Endothelial cell of umbilical vein (primary cell): ENCODE results near the gene UNC13D. TPM values are rescaled to one million over a fixed set of nuclear protein-coding genes. Genes with fewer than 3 reads are reported as not detected.

Source experiments
- BruUV-seq: library from RNA; stranded (reverse); fragments of 400-500 nt; replicated peaks from 2 replicates; lab custom pipeline; 2021; lab: Mats Ljungman, UMichigan
- CTCF ChIA-PET: fragments of 300-600, 350-600 bp; sonication (Branson Sonifier 250); formaldehyde crosslinking; loops from one replicate; lab custom pipeline; 2021; ENCODE audit warnings: antibody characterized with exemption, inconsistent platforms; lab: Charles Lee
- POLR2A ChIA-PET: fragments of 300-600, 350-600 bp; sonication (Branson Sonifier 250); formaldehyde crosslinking; loops from one replicate; lab custom pipeline; 2021; ENCODE audit warnings: antibody characterized with exemption, inconsistent platforms; lab: Charles Lee
- DNase-seq: peaks from one replicate; pipeline ENCODE4 v3.0.0-alpha.2; 2011; ENCODE audit warnings: low read depth, low spot score
- FAIRE-seq: peaks from 2 replicates; lab custom pipeline; 2011; peaks lifted over from hg19 to GRCh38; lab: Jason Lieb, UNC
- H2AFZ ChIP-seq: 2 replicates; pipeline ENCODE4 v1.6.0; 2012; ENCODE audit warnings: low read depth, low read length, control low read depth, inconsistent platforms
- H3K27ac ChIP-seq: 2 replicates; pipeline ENCODE4 v1.5.1; 2011; ENCODE audit warnings: low read depth, mild to moderate bottlenecking, control low read depth, low read length, moderate library complexity; ENCODE audit not compliant: insufficient read depth
- H3K27me3 ChIP-seq, 2 experiments: 2 replicates each; pipeline versions ENCODE4 v1.6.0 to v1.6.1; 2011; ENCODE audit warnings: low read length in 2 of 2, mixed read lengths in 1 of 2; ENCODE audit not compliant: control insufficient read depth in 2 of 2, insufficient read depth in 2 of 2
- H3K36me3 ChIP-seq, 2 experiments: 2 replicates in 1 of 2; 3 replicates in 1 of 2; pipeline ENCODE4 v1.5.1; 2011; ENCODE audit warnings: low read length in 2 of 2, mild to moderate bottlenecking in 1 of 2, moderate library complexity in 1 of 2; ENCODE audit not compliant: control insufficient read depth in 2 of 2, insufficient read depth in 2 of 2; ENCODE audit errors: extremely low read depth in 1 of 2
- H3K4me1 ChIP-seq: 3 replicates; pipeline ENCODE4 v1.5.1; 2011; ENCODE audit warnings: mild to moderate bottlenecking, low read length; ENCODE audit not compliant: control insufficient read depth, insufficient read depth; ENCODE audit errors: extremely low read depth
- H3K4me2 ChIP-seq: 2 replicates; pipeline ENCODE4 v1.6.1; 2011; ENCODE audit warnings: low read length, control low read depth, mixed read lengths; ENCODE audit not compliant: insufficient read depth
- H3K4me3 ChIP-seq, 3 experiments: fragments of 200-600 bp in 1 of 3; sonication (generic), shearing (Covaris generic) in 1 of 3; replicated peaks in 1 of 3; 2 replicates each; pipeline ENCODE4 v1.5.1; 2011 to 2016; ENCODE audit warnings: control low read depth in 3 of 3, low read length in 3 of 3, mild to moderate bottlenecking in 2 of 3, inconsistent platforms in 1 of 3, low read depth in 1 of 3, moderate library complexity in 1 of 3; ENCODE audit not compliant: insufficient read depth in 1 of 3
- H3K79me2 ChIP-seq: 2 replicates; pipeline ENCODE4 v1.6.0; 2012; ENCODE audit warnings: low read length, inconsistent platforms; ENCODE audit not compliant: control insufficient read depth, insufficient read depth
- H3K9ac ChIP-seq: replicated peaks from 2 replicates; pipeline ENCODE3; 2011; ENCODE audit warnings: low read length, control low read depth; ENCODE audit not compliant: insufficient read depth; ENCODE audit errors: extremely low read depth
- H3K9me1 ChIP-seq: replicated peaks from 3 replicates; pipeline ENCODE4 v1.6.0; 2011; ENCODE audit warnings: mild to moderate bottlenecking, low read length; ENCODE audit not compliant: control insufficient read depth, insufficient read depth; ENCODE audit errors: extremely low read depth
- H3K9me3 ChIP-seq: replicated peaks from 2 replicates; pipeline ENCODE4 v1.5.1; 2012; ENCODE audit warnings: low read length, inconsistent platforms; ENCODE audit not compliant: control insufficient read depth, insufficient read depth
- H4K20me1 ChIP-seq: replicated peaks from 2 replicates; pipeline ENCODE3; 2011; ENCODE audit warnings: mild to moderate bottlenecking, low read length; ENCODE audit not compliant: control insufficient read depth, insufficient read depth; ENCODE audit errors: extremely low read depth
- CTCF ChIP-seq, 2 donors: IDR thresholded peaks; 1 replicate in 1 of 2; 2 replicates in 1 of 2; pipeline ENCODE4 v1.5.1; 2011; ENCODE audit warnings: low read length in 2 of 2, mild to moderate bottlenecking in 2 of 2, moderate library complexity in 2 of 2, control low read depth in 1 of 2, inconsistent platforms in 1 of 2, low read depth in 1 of 2; ENCODE audit not compliant: insufficient read depth in 1 of 2; ENCODE audit errors: extremely low read depth in 1 of 2
- EZH2 ChIP-seq: IDR thresholded peaks from 2 replicates; pipeline ENCODE4 v1.6.1; 2012; ENCODE audit warnings: borderline replicate concordance, low read depth, mild to moderate bottlenecking, moderate library complexity, low read length, inconsistent platforms; ENCODE audit not compliant: severe bottlenecking
- FOS ChIP-seq: IDR thresholded peaks from 2 replicates; pipeline ENCODE4 v1.6.1; 2011; ENCODE audit warnings: mild to moderate bottlenecking, low read length, moderate library complexity, borderline replicate concordance; ENCODE audit not compliant: insufficient read depth
- GATA2 ChIP-seq: IDR thresholded peaks from 2 replicates; pipeline ENCODE4 v1.7.0; 2011; ENCODE audit warnings: low read depth, mild to moderate bottlenecking, moderate library complexity, mixed read lengths, low read length; ENCODE audit not compliant: insufficient read length, insufficient read depth
- JUN ChIP-seq: IDR thresholded peaks from 2 replicates; pipeline ENCODE4 v1.6.1; 2011; ENCODE audit warnings: borderline replicate concordance, low read depth; ENCODE audit not compliant: insufficient read length, insufficient read depth
- MAX ChIP-seq: IDR thresholded peaks from 2 replicates; pipeline ENCODE4 v1.6.1; 2011; ENCODE audit not compliant: insufficient read depth, insufficient read length
- MYC ChIP-seq: IDR thresholded peaks from one replicate; pipeline ENCODE4 v1.6.1; 2011; ENCODE audit warnings: mild to moderate bottlenecking, low read depth, low read length
- POLR2A ChIP-seq: IDR thresholded peaks from 2 replicates; pipeline ENCODE4 v1.6.1; 2012; ENCODE audit warnings: low read depth, mild to moderate bottlenecking, control low read depth, low read length
- POLR2AphosphoS5 ChIP-seq: IDR thresholded peaks from 2 replicates; pipeline ENCODE4 v1.6.1; 2012; ENCODE audit warnings: low read depth, mild to moderate bottlenecking, control low read depth, low read length, moderate library complexity; ENCODE audit not compliant: insufficient read depth
- dilution Hi-C: fragments of 300-500 bp; cut with MboI; formaldehyde crosslinking; loops from one replicate; pipeline ENCODE4 v1.15.0; 2019; ENCODE audit warnings: low sequenced_read_pairs; ENCODE audit not compliant: extremely low pct_ligation_motif_present
- intact Hi-C: fragments of 100-400 bp; cut with micrococcal nuclease; formaldehyde crosslinking; loops from one replicate; pipeline ENCODE4 v1.10.0; 2022
- polyA plus RNA-seq, 4 experiments: library from polyadenylated mRNA; depleted of rRNA in 3 of 4; stranded (reverse) in 3 of 4; unstranded in 1 of 4; fragments of >200 nt; gene quantifications; 2 replicates each; pipeline versions ENCODE4 v1.2.1 to v1.2.3, GENCODE V29; 2011 to 2012; ENCODE audit warnings: missing spikeins in 1 of 4
- total RNA-seq: library from RNA; stranded (reverse); gene quantifications from 2 replicates; pipeline ENCODE4 v1.2.3, GENCODE V29; 2021

UNC13D gene
- total and polyA plus RNA-seq, 2 donors (not counting 3 experiments of a cell fraction or from before 2014, with no cell fraction given), result 6.9 to 14.9 TPM

- Histone ChIP-seq H3K4me1 (no peaks in the 10 kb centered on the region), H2AFZ (no peak overlapping the region), H3K79me2 (no peaks in the 10 kb centered on the region), H4K20me1 (no peaks in the 10 kb centered on the region), H3K4me3 (no peak overlapping the region), H3K27ac (no peak overlapping the region), H3K9ac (no peak overlapping the region), H3K9me3 (no peaks in the 10 kb centered on the region), H3K9me1 (no peaks in the 10 kb centered on the region), H3K36me3 (peaks cover 0 to 44% of the 10 kb centered on the region in 2 experiments), H3K4me2 (no peak overlapping the region), H3K27me3 (no peaks in the 10 kb centered on the region)
- DNase-seq (no peak), FAIRE-seq (no peak)
- ChIA-PET POLR2A (no interaction called here), CTCF (interaction anchor here (1.8 kb wide), 1 partner anchor 39 kb away, joined by 6 read pairs; no protein-coding TSS in a partner anchor)
- intact Hi-C loops (no loop called here), dilution Hi-C loops (no loop called here)
- no peak for TF ChIP-seq GATA2
- no peak for TF ChIP-seq MAX
- TF ChIP-seq POLR2AphosphoS5, result no peak
- TF ChIP-seq MYC, result no peak
- no peak for TF ChIP-seq EZH2
- no peak for TF ChIP-seq JUN
- no peak for TF ChIP-seq POLR2A
- TF ChIP-seq FOS, result no peak
- no peak for TF ChIP-seq CTCF (IDR thresholded peaks at IDR 0.05; ENCODE audit: extremely low read depth in 1 of 2, insufficient read depth in 1 of 2, low read depth in 1 of 2, low read length in 2 of 2)
- no TSS peak for BruUV-seq
These were observed 21.9 kb downstream of the UNC13D start for GRCh38 chr17:75822119-75822799.
